Osteocyte (in vitro differentiated cells): ENCODE measurements around the gene TSPEAR. TPM values are rescaled to one million over a fixed set of nuclear protein-coding genes. Genes with fewer than 3 reads are reported as not detected.

Experiments
- DNase-seq: peaks from one replicate; pipeline ENCODE4 v3.0.0; 2021; ENCODE audit warnings: mixed read lengths; ENCODE audit not compliant: unreplicated experiment; ENCODE audit errors: extremely low spot score
- H3K27ac Mint-ChIP-seq: one replicate; pipeline ENCODE4 v1.8.0; 2021; ENCODE audit warnings: mild to moderate bottlenecking, mixed read lengths; ENCODE audit not compliant: unreplicated experiment
- H3K27me3 Mint-ChIP-seq: one replicate; pipeline ENCODE4 v1.8.0; 2021; ENCODE audit warnings: mixed read lengths; ENCODE audit not compliant: unreplicated experiment
- H3K36me3 Mint-ChIP-seq: one replicate; pipeline ENCODE4 v1.8.0; 2021; ENCODE audit warnings: mixed read lengths; ENCODE audit not compliant: unreplicated experiment
- H3K4me1 Mint-ChIP-seq: one replicate; pipeline ENCODE4 v1.8.0; 2021; ENCODE audit warnings: mixed read lengths; ENCODE audit not compliant: unreplicated experiment
- H3K4me3 Mint-ChIP-seq: one replicate; pipeline ENCODE4 v1.8.0; 2021; ENCODE audit warnings: mild to moderate bottlenecking, moderate library complexity, mixed read lengths; ENCODE audit not compliant: unreplicated experiment
- H3K9me3 Mint-ChIP-seq: one replicate; pipeline ENCODE4 v1.8.0; 2021; ENCODE audit warnings: mixed read lengths; ENCODE audit not compliant: unreplicated experiment
- total RNA-seq: library from RNA; stranded (reverse); gene quantifications from 2 replicates; pipeline ENCODE4 v1.2.1, GENCODE V29; 2021
- TF ChIP-seq, protein P1 (sequence below): fragments of 200-600 bp; sonication (generic); IDR thresholded peaks from 2 replicates; pipeline ENCODE4 v1.5.0; 2021; ENCODE audit warnings: antibody characterized with exemption, mild to moderate bottlenecking, moderate library complexity

Gene TSPEAR
- total RNA-seq, 1 donor from 2014 or later = not detected

DNA sequence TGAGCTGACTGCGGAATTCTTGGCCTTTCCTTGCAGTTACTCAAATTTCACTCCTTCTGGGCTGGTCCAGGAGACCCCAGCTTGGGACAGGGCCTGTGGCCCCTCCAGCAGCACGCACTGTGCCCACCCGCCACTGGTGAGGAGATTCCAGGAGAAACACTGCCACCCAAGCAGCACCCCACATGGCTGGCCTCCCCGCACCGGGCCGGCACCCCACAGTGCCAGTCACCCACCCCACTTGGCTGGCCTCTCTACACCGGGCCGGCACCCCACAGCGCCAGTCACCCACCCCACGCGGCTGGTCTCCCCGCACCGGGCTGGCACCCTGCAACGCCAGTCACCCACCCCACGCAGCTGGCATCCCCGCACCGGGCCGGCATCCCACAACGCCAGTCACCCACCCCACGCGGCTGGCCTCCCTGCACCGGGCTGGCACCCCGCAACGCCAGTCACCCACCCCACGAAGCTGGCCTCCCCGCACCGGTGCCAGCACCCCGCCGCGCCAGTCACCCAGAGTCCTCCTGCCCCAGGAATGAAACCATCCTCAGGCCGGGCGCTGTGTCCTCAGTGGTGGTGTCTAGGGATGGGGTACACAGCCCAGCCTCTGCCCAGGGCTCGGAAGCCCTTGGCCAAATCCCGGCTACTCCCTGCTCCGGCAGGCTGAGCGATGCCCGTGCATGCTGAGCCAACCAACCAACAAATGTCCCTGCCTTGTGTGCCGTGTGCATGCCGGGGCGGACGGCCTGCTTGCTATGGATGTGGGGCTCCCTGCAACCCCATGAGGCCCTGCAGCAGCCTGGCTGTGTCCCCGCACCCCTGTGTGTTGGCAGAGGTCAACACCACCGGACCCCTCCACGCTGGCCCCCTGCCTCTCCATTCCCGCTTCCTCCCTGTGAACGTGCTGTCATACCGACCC is 38.6 kb upstream of the TSPEAR start:
- Mint-ChIP-seq H3K27ac (no peak overlapping the region), H3K4me1 (peaks cover 18% of the 10 kb centered on the region), H3K4me3 (no peak overlapping the region), H3K27me3 (peaks cover 9% of the 10 kb centered on the region), H3K9me3 (peaks cover 6% of the 10 kb centered on the region), H3K36me3 (no peaks in the 10 kb centered on the region)
- TF ChIP-seq, protein P1, sequence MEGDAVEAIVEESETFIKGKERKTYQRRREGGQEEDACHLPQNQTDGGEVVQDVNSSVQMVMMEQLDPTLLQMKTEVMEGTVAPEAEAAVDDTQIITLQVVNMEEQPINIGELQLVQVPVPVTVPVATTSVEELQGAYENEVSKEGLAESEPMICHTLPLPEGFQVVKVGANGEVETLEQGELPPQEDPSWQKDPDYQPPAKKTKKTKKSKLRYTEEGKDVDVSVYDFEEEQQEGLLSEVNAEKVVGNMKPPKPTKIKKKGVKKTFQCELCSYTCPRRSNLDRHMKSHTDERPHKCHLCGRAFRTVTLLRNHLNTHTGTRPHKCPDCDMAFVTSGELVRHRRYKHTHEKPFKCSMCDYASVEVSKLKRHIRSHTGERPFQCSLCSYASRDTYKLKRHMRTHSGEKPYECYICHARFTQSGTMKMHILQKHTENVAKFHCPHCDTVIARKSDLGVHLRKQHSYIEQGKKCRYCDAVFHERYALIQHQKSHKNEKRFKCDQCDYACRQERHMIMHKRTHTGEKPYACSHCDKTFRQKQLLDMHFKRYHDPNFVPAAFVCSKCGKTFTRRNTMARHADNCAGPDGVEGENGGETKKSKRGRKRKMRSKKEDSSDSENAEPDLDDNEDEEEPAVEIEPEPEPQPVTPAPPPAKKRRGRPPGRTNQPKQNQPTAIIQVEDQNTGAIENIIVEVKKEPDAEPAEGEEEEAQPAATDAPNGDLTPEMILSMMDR = no peak
- DNase-seq = no peak

DNA sequence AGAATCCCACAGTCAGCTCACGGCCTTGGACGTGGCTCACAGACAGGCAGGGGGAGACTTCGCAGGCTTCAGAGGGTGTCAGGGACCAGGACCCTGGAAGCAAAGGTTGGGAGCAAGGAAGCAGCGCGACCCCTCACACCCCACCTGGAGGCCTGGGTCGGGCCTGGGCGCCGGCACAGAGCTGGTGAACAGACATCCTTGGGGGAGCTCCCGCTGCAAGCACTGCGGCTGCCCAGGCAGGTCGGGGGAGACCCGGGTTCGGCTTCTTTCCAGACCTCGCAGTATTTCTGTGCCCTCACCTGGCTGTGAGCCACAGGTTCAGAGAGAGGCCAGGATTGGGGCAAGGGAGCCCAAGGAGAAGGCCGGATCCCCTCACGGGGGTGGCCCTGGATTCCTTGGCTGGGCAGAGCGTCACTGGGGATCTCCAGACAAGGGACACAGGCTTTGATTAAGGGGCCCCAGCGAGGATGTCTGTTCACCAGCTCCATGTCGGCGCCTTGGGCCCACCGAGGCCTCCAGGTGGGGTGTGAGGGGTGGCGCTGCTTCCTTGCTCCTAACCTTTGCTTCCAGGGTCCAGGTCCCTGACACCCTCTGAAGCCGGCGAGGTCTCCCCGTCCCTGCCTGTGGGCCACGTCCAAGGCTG is 37.9 kb upstream of the TSPEAR start:
- Mint-ChIP-seq H3K4me3 (no peak overlapping the region), H3K36me3 (no peaks in the 10 kb centered on the region), H3K4me1 (peaks cover 18% of the 10 kb centered on the region), H3K27ac (no peak overlapping the region), H3K27me3 (peaks cover 11% of the 10 kb centered on the region), H3K9me3 (no peaks in the 10 kb centered on the region)
- TF ChIP-seq, protein P1 = no peak
- DNase-seq = no peak

DNA sequence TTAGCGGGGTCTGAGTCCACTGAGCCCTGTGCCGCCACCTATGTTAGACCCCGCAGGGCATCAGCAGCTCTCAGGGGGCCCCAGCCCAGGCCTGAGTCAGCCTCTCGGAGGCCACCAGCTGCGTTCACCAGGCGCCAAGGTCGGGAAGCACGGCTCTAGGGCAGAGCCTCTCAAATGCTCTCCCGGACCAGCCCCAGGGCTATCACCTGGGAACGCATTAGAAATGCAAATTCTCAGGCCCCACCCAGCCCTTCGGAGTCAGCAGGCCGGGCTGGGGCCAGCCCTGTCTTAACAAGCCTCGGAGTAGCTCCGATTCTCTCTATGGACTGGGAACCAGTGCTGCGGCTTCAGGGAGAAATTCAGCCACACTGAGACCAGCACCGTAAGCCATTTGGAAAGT is 37.2 kb upstream of the TSPEAR start:
- Mint-ChIP-seq H3K9me3 (no peaks in the 10 kb centered on the region), H3K4me3 (no peak overlapping the region), H3K27me3 (peaks cover 17% of the 10 kb centered on the region), H3K27ac (peak overlapping the region; percentile 31), H3K36me3 (no peaks in the 10 kb centered on the region), H3K4me1 (peaks cover 18% of the 10 kb centered on the region)
- DNase-seq = no peak
- TF ChIP-seq, protein P1 = no peak

DNA sequence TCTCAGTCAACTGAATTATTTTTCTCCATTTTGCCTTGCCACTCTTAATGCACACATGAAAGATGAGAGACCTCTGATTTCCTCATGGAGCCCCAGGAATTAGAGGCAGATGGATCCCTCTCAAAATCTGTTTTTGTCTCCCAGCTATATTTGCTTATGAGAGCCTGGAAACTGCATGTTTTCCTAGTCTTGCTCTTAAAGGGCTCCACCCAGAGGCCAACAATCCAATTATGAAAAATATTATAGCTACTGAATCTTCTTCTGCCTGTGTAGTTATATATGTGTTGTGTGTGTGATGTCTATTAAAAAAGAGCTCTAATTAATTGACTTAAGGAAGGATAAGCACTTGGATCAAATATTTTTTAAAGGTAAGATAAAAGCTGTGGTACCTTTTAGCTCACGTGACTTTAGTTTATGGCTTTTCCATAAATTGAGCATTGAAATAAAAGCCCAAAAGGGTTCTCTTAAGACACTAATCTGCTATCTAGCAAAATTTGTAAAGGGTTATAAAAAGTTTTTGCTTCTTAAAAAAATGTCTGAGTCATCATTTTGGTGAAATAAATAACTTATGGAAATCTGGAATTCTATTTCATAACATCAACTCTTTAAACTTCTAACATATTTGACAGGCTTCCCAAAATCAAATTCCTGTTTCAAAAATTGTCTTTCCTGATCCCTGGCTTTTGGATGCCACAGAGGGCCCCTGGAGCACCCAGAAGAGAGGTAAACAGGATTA is 31.2 kb upstream of the TSPEAR start:
- Mint-ChIP-seq H3K4me1 (peaks cover 12% of the 10 kb centered on the region), H3K27me3 (peaks cover 45% of the 10 kb centered on the region), H3K4me3 (no peak overlapping the region), H3K9me3 (no peaks in the 10 kb centered on the region), H3K27ac (no peak overlapping the region), H3K36me3 (no peaks in the 10 kb centered on the region)
- no peak for DNase-seq
- TF ChIP-seq, protein P1 = peak; percentile 66
